Astrocyte (in vitro differentiated cells and primary cell): Measurements from ENCODE around the gene ADAMTS12.

Experiments
- CTCF ChIP-seq: IDR thresholded peaks from 2 replicates; pipeline ENCODE4 v1.5.1; 2011; ENCODE audit warnings: low read depth, mild to moderate bottlenecking, inconsistent platforms, low read length, moderate library complexity; ENCODE audit not compliant: insufficient read depth
- EZH2 ChIP-seq: IDR thresholded peaks from 2 replicates; pipeline ENCODE4 v1.6.1; 2012; ENCODE audit warnings: mild to moderate bottlenecking, low read length, inconsistent platforms; ENCODE audit not compliant: insufficient read depth

GRCh38 chr5:33482335-33482734, 409.5 kb downstream of the ADAMTS12 start:
- TF ChIP-seq EZH2 (no peak), CTCF (no peak)
